Measurements from ENCODE around the gene DNPEP.

DNPEP gene

DNA sequence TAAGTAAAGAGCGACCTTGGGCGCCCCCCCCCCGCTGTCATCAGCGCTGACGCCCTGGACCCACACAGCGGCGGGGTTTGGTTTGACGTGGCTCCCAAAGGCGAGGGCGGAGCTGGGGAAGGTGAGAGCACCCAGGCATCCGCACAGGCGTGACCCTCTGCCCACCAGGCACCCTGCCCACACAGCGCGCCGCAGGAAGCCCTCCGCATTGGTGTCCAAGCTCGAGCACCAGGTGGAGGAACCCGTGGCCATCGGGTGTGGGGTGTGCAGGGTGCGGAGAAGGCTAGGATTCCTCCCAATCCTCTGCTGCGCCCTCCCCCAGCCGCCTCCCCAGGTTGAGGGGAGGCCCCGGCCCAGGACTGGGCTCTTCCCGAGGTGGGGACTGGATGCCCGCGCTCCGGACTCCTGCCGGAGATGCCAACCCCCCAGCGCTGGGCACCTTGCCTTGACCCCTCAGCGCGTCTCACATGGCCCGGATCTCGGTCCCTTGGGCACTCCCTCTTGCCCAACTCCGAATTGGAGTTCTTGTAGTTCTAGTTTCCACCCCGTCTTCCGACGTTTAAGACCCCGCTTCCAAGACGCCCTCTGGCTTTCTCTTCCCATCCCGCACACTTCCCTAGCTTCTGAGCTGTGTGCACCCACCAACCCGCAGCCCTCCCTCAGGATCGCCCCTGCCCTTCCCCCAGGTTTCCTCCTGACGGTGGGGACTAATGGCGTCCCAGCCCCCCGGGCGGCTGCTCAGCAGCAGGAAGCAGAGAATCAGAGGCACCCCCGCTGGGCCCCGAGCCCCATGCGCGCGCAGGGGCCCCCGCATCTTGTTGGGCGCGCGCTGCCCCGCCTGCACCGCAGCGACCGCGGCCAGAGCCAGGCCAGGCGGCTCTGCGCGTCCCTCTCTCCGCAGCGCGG is 29.3 kb downstream of the DNPEP start (continued):
- no peak for TF ChIP-seq PRDM6 (tag by site-specific recombination; IDR thresholded peaks at IDR 0.05)
- no peak for TF ChIP-seq WT1 (tag by site-specific recombination; IDR thresholded peaks at IDR 0.05)
- no peak for TF ChIP-seq ZNF830 (tag by site-specific recombination; IDR thresholded peaks at IDR 0.05; ENCODE audit: low read depth)
- no peak for TF ChIP-seq ZNF37A (tag by site-specific recombination; IDR thresholded peaks at IDR 0.05)
- TF ChIP-seq ZNF211 (tag by site-specific recombination; IDR thresholded peaks at IDR 0.05; ENCODE audit: low read depth): no peak
- no peak for TF ChIP-seq OSR2 (tag by site-specific recombination; IDR thresholded peaks at IDR 0.05)
- peak; percentile 88 for TF ChIP-seq EGR2 (tag by site-specific recombination; IDR thresholded peaks at IDR 0.05; ENCODE audit: low read depth)
- no peak for TF ChIP-seq ZNF658 (tag by site-specific recombination; IDR thresholded peaks at IDR 0.05)
- no peak for TF ChIP-seq ZNF776 (tag by site-specific recombination; IDR thresholded peaks at IDR 0.05; ENCODE audit: borderline replicate concordance)
- TF ChIP-seq ZNF677 (tag by site-specific recombination; IDR thresholded peaks at IDR 0.05): no peak
- TF ChIP-seq ZNF274 (IDR thresholded peaks at IDR 0.05; ENCODE audit: low read length): no peak
- TF ChIP-seq ZNF274 (tag by site-specific recombination; IDR thresholded peaks at IDR 0.05; ENCODE audit: borderline replicate concordance): no peak
- no peak for TF ChIP-seq ZNF843 (tag by site-specific recombination; IDR thresholded peaks at IDR 0.05)
- TF ChIP-seq ZNF416 (tag by site-specific recombination; IDR thresholded peaks at IDR 0.05): no peak
- no peak for TF ChIP-seq MZF1 (tag by site-specific recombination; IDR thresholded peaks at IDR 0.05; ENCODE audit: borderline replicate concordance)
- TF ChIP-seq ZNF423 (tag by site-specific recombination; IDR thresholded peaks at IDR 0.05): peak; percentile 66
- no peak for TF ChIP-seq ZNF302 (tag by site-specific recombination; IDR thresholded peaks at IDR 0.05; ENCODE audit: low read depth)
- no peak for TF ChIP-seq RBAK (tag by site-specific recombination; IDR thresholded peaks at IDR 0.05)
- no peak for TF ChIP-seq ZNF214 (tag by site-specific recombination; IDR thresholded peaks at IDR 0.05; ENCODE audit: borderline replicate concordance)

GRCh38 chr2:219356834-219357233 is 30.9 kb downstream of the DNPEP start:
- no peak overlapping the region for H3K4me3 ChIP-seq (ENCODE audit: low read depth, low read length)
- H3K36me3 ChIP-seq (ENCODE audit: control insufficient read depth in 2 of 2, insufficient read depth in 1 of 2, low read length in 2 of 2): no peaks in the 10 kb centered on the region
- ChIA-PET POLR2A (no interaction called here), CTCF (interaction anchor here (0.6 to 0.7 kb wide), 3 partner anchors 15 to 78 kb away, joined by 3 to 4 read pairs (median 3); no protein-coding TSS in a partner anchor)
- peaks cover 7% of the 10 kb centered on the region for H3K4me1 ChIP-seq (ENCODE audit: control insufficient read depth, insufficient read depth, low read length)
- no peaks in the 10 kb centered on the region for H3K9me3 ChIP-seq (ENCODE audit: control insufficient read depth, insufficient read depth, low read depth, low read length)
- no peak overlapping the region for H3K27ac ChIP-seq (ENCODE audit: extremely low read depth, low read depth, low read length)
- TF ChIP-seq GLI2 (tag by site-specific recombination; IDR thresholded peaks at IDR 0.05; ENCODE audit: borderline replicate concordance, low read depth): no peak
- TF ChIP-seq KLF10 (tag by site-specific recombination; IDR thresholded peaks at IDR 0.05): no peak
- TF ChIP-seq ZNF561 (tag by site-specific recombination; IDR thresholded peaks at IDR 0.05; ENCODE audit: borderline replicate concordance): no peak
- no peak for TF ChIP-seq ZNF214 (tag by site-specific recombination; IDR thresholded peaks at IDR 0.05; ENCODE audit: borderline replicate concordance)
- TF ChIP-seq ZNF660 (tag by site-specific recombination; IDR thresholded peaks at IDR 0.05): no peak
- TF ChIP-seq SP2 (tag by site-specific recombination; IDR thresholded peaks at IDR 0.05): no peak
- TF ChIP-seq ZNF133 (tag by site-specific recombination; IDR thresholded peaks at IDR 0.05): no peak
- TF ChIP-seq, protein P1, sequence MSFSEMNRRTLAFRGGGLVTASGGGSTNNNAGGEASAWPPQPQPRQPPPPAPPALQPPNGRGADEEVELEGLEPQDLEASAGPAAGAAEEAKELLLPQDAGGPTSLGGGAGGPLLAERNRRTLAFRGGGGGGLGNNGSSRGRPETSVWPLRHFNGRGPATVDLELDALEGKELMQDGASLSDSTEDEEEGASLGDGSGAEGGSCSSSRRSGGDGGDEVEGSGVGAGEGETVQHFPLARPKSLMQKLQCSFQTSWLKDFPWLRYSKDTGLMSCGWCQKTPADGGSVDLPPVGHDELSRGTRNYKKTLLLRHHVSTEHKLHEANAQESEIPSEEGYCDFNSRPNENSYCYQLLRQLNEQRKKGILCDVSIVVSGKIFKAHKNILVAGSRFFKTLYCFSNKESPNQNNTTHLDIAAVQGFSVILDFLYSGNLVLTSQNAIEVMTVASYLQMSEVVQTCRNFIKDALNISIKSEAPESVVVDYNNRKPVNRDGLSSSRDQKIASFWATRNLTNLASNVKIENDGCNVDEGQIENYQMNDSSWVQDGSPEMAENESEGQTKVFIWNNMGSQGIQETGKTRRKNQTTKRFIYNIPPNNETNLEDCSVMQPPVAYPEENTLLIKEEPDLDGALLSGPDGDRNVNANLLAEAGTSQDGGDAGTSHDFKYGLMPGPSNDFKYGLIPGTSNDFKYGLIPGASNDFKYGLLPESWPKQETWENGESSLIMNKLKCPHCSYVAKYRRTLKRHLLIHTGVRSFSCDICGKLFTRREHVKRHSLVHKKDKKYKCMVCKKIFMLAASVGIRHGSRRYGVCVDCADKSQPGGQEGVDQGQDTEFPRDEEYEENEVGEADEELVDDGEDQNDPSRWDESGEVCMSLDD (tag by site-specific recombination; IDR thresholded peaks at IDR 0.05): no peak
- no peak for TF ChIP-seq MEIS1 (CRISPR knock-in tag; IDR thresholded peaks at IDR 0.05; ENCODE audit: borderline replicate concordance)
- no peak for TF ChIP-seq ZNF202 (tag by site-specific recombination; IDR thresholded peaks at IDR 0.05; ENCODE audit: borderline replicate concordance)
- no peak for TF ChIP-seq HOXA7 (CRISPR knock-in tag; IDR thresholded peaks at IDR 0.05; ENCODE audit: borderline replicate concordance)
- no peak for TF ChIP-seq ZNF530 (tag by site-specific recombination; IDR thresholded peaks at IDR 0.05; ENCODE audit: low read depth)
- no peak for TF ChIP-seq ZNF362 (tag by site-specific recombination; IDR thresholded peaks at IDR 0.05)
- no peak for TF ChIP-seq ZNF19 (tag by site-specific recombination; IDR thresholded peaks at IDR 0.05; ENCODE audit: low read depth)
- TF ChIP-seq ZNF560 (tag by site-specific recombination; IDR thresholded peaks at IDR 0.05; ENCODE audit: borderline replicate concordance): no peak
